CD4-positive, alpha-beta memory T cell (primary cell): ENCODE data around the gene NES. TPM values are rescaled to one million over a fixed set of nuclear protein-coding genes. Genes with fewer than 3 reads are reported as not detected.

Experiments used
- CTCF ChIA-PET: fragments of 350-600 bp; sonication (Branson Sonifier 250); formaldehyde crosslinking; loops from one replicate; lab custom pipeline; 2021; ENCODE audit warnings: inconsistent platforms; ENCODE audit not compliant: partially characterized antibody; lab: Charles Lee
- POLR2A ChIA-PET: fragments of 350-600 bp; sonication (Branson Sonifier 250); formaldehyde crosslinking; loops from one replicate; lab custom pipeline; 2021; ENCODE audit not compliant: partially characterized antibody; lab: Charles Lee
- DNase-seq, 5 donors: peaks; one replicate each; pipeline versions ENCODE4 v3.0.0 to v3.0.0-alpha.2; 2020 to 2022; ENCODE audit warnings: mixed read lengths in 1 of 5
- H3K27ac ChIP-seq: one replicate; pipeline ENCODE4 v1.7.0; 2013; ENCODE audit warnings: low read depth, low read length
- H3K27me3 ChIP-seq: 2 replicates; pipeline ENCODE4 v1.7.0; 2013; ENCODE audit warnings: mild to moderate bottlenecking, low read length, moderate library complexity; ENCODE audit not compliant: insufficient read depth
- H3K36me3 ChIP-seq: 2 replicates; pipeline ENCODE4 v1.7.0; 2013; ENCODE audit warnings: mild to moderate bottlenecking, low read length, moderate library complexity; ENCODE audit not compliant: insufficient read depth
- H3K4me1 ChIP-seq: 2 replicates; pipeline ENCODE4 v1.7.0; 2013; ENCODE audit warnings: mild to moderate bottlenecking, low read length, moderate library complexity; ENCODE audit not compliant: insufficient read depth
- H3K4me3 ChIP-seq, 2 donors: one replicate each; pipeline ENCODE4 v1.7.0; 2013; ENCODE audit warnings: low read length in 2 of 2, mild to moderate bottlenecking in 1 of 2
- H3K9me3 ChIP-seq, 2 donors: one replicate each; pipeline ENCODE4 v1.7.0; 2013; ENCODE audit warnings: low read length in 2 of 2, control low read depth in 1 of 2; ENCODE audit not compliant: control insufficient read depth in 1 of 2
- H3K27ac Mint-ChIP-seq, 7 donors: one replicate each; pipeline ENCODE4 v1.8.0; 2020 to 2021; ENCODE audit warnings: mixed read lengths in 7 of 7, mild to moderate bottlenecking in 6 of 7, inconsistent platforms in 3 of 7, moderate library complexity in 3 of 7
- H3K27me3 Mint-ChIP-seq, 2 donors: one replicate each; pipeline ENCODE4 v1.8.0; 2020 to 2021; ENCODE audit warnings: mixed read lengths in 2 of 2
- H3K36me3 Mint-ChIP-seq, 2 donors: one replicate each; pipeline ENCODE4 v1.8.0; 2020 to 2021; ENCODE audit warnings: mixed read lengths in 2 of 2, inconsistent platforms in 1 of 2, mild to moderate bottlenecking in 1 of 2
- H3K4me1 Mint-ChIP-seq, 4 donors: one replicate each; pipeline ENCODE4 v1.8.0; 2020 to 2021; ENCODE audit warnings: mixed read lengths in 4 of 4, mild to moderate bottlenecking in 1 of 4
- H3K4me3 Mint-ChIP-seq, 8 donors: one replicate each; pipeline ENCODE4 v1.8.0; 2020 to 2021; ENCODE audit warnings: mixed read lengths in 8 of 8, mild to moderate bottlenecking in 7 of 8, moderate library complexity in 6 of 8, inconsistent platforms in 3 of 8
- H3K9me3 Mint-ChIP-seq, 8 donors: one replicate each; pipeline ENCODE4 v1.8.0; 2020 to 2021; ENCODE audit warnings: mixed read lengths in 8 of 8, mild to moderate bottlenecking in 5 of 8, inconsistent platforms in 3 of 8, moderate library complexity in 1 of 8
- intact Hi-C: fragments of 100-400 bp; cut with micrococcal nuclease; formaldehyde crosslinking; loops from one replicate; pipeline ENCODE4 v1.15.1; 2023
- polyA plus RNA-seq, 2 donors: library from polyadenylated mRNA; unstranded; fragments of 300-500 nt; fragmentation: Illumina TruSeq; gene quantifications; one replicate each; pipeline ENCODE4 v1.2.3, GENCODE V29; 2021
- total RNA-seq, 2 experiments: library from RNA; stranded (reverse); gene quantifications; one replicate each; pipeline ENCODE4 v1.2.3, GENCODE V29; 2021

Gene NES
- total and polyA plus RNA-seq, 4 experiments from 2014 or later = not detected

- peaks cover 3 to 10% (median 6%) of the 10 kb centered on the region in 4 donors for H3K4me1 Mint-ChIP-seq
- H3K27ac Mint-ChIP-seq = no peak overlapping the region
- Histone ChIP-seq H3K27me3 (no peaks in the 10 kb centered on the region), H3K9me3 (no peaks in the 10 kb centered on the region), H3K27ac (no peak overlapping the region), H3K4me3 (no peak overlapping the region), H3K4me1 (no peaks in the 10 kb centered on the region), H3K36me3 (peaks cover 16% of the 10 kb centered on the region)
- H3K36me3 Mint-ChIP-seq = peaks cover 21 to 41% of the 10 kb centered on the region in 2 donors
- no peaks in the 10 kb centered on the region for H3K9me3 Mint-ChIP-seq
- no peak overlapping the region for H3K4me3 Mint-ChIP-seq
- intact Hi-C loops = no loop called here
- ChIA-PET POLR2A (interaction anchor here (0.9 to 1.0 kb wide), 2 partner anchors 11 kb away, joined by 3 read pairs; partner anchors contain the start of genes CRABP2 and METTL25B), CTCF (interaction anchor here (1.5 to 14.1 kb wide), 3 partner anchors 9 to 29 kb away, joined by 6 to 146 read pairs (median 25); partner anchors contain the start of gene CRABP2)
- no peak for DNase-seq
- no peaks in the 10 kb centered on the region for H3K27me3 Mint-ChIP-seq
Observed at GRCh38 chr1:156717351-156717750, 40.1 kb upstream of the NES start.

DNA sequence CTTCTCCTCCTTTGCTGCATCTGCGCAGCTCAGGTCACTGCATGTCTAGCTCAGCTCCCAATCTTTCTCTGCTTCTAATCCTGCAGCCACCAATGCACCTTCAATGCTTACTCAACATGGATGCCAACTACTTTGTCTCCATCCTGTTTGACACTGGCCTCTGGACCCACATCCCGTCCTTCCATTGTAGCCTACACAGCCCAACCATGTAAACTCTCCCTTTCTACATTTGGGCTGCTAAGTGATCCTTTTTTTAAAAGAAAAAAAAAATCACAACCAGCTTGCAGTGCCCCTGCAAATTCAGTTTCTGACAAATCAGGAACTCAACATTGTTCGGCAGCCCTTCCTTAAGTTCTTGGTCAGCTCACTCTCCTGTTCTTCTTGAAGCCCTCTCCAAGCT lies 37.6 kb upstream of the NES start:
- H3K27ac ChIP-seq = no peak overlapping the region
- H3K9me3 ChIP-seq = no peaks in the 10 kb centered on the region
- H3K27ac Mint-ChIP-seq = peak overlapping the region in 2 of 7 donors; percentile 0 to 57
- H3K4me3 Mint-ChIP-seq = no peak overlapping the region
- H3K36me3 Mint-ChIP-seq = peaks cover 10 to 22% of the 10 kb centered on the region in 2 donors
- ChIA-PET POLR2A (interaction anchor here (0.7 to 1.6 kb wide), 4 partner anchors 11 to 25 kb away, joined by 3 to 7 read pairs (median 4); partner anchors contain the start of genes ISG20L2 and METTL25B), CTCF (interaction anchor here (2.3 to 14.1 kb wide), 3 partner anchors 9 to 27 kb away, joined by 20 to 146 read pairs (median 25); partner anchors contain the start of gene CRABP2)
- H3K4me1 Mint-ChIP-seq = peaks cover 3 to 8% (median 6%) of the 10 kb centered on the region in 4 donors
- no peak overlapping the region for H3K4me3 ChIP-seq
- no peak for DNase-seq
- H3K36me3 ChIP-seq = no peaks in the 10 kb centered on the region
- H3K4me1 ChIP-seq = no peaks in the 10 kb centered on the region
- no peaks in the 10 kb centered on the region for H3K27me3 Mint-ChIP-seq
- H3K9me3 Mint-ChIP-seq = no peaks in the 10 kb centered on the region
- intact Hi-C loops = no loop called here
- H3K27me3 ChIP-seq = no peaks in the 10 kb centered on the region

- no peaks in the 10 kb centered on the region for H3K9me3 Mint-ChIP-seq
- Histone ChIP-seq H3K27ac (no peak overlapping the region), H3K4me1 (no peaks in the 10 kb centered on the region), H3K27me3 (no peaks in the 10 kb centered on the region), H3K9me3 (no peaks in the 10 kb centered on the region), H3K36me3 (no peaks in the 10 kb centered on the region), H3K4me3 (no peak overlapping the region)
- intact Hi-C loops = no loop called here
- peaks cover 10 to 16% of the 10 kb centered on the region in 2 donors for H3K36me3 Mint-ChIP-seq
- H3K27ac Mint-ChIP-seq = no peak overlapping the region
- ChIA-PET POLR2A (interaction anchor here (1.2 kb wide), 1 partner anchor 8 kb away, joined by 3 read pairs; no protein-coding TSS in a partner anchor), CTCF (interaction anchor here (4.1 to 14.1 kb wide), 2 partner anchors 14 to 24 kb away, joined by 22 to 146 read pairs; no protein-coding TSS in a partner anchor)
- H3K4me1 Mint-ChIP-seq = peaks cover 3 to 20% (median 7%) of the 10 kb centered on the region in 4 donors
- no peak overlapping the region for H3K4me3 Mint-ChIP-seq
- no peaks in the 10 kb centered on the region for H3K27me3 Mint-ChIP-seq
- no peak for DNase-seq
Observed at GRCh38 chr1:156712626-156713025, 35.4 kb upstream of the NES start.

DNA sequence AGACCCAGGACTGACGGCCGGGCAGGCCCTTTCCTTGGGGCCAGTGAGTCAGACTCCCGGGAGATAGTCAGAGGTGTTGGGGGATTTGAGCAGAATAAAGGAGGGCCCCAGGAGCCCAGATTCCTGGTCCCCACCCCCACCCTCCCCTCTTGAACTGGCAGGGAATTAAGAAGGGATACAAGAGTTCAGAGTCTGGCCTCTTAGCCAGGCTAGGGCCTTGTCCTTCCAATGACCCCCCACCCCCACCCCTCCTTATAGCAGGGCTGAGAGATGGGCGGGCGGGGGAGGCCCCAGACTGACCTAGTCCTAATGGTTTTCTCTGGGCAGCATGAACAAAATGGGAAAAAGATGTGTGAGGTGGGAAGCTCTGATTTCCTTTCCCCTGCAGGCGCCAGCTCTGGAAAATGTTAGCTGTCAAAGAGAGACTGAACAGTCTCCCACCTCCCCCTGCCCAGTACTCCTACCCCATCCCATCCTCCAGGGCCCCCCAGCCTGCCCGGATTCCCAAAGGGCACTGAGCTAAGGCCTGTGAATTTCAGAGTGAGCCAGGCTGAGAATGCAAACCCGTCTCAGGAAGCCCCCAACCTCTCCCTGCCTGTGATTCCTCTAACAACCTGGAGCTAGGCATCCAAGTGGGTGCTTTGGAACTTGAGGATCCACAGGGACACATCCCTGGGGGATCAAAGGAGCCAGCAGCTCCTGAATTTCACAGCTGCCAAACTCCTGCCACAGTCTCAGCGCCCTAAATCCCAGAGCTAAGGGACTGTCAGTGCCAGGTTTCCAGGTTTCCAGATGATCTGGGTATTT lies 34.0 kb upstream of the NES start:
- H3K9me3 Mint-ChIP-seq = no peaks in the 10 kb centered on the region
- H3K4me1 Mint-ChIP-seq = peaks cover 11 to 30% (median 16%) of the 10 kb centered on the region in 4 donors
- peaks cover 13% of the 10 kb centered on the region for H3K4me1 ChIP-seq
- ChIA-PET POLR2A (interaction anchor here (1.0 to 1.2 kb wide), 2 partner anchors 15 to 21 kb away, joined by 3 read pairs; no protein-coding TSS in a partner anchor), CTCF (interaction anchor here (0.7 to 14.1 kb wide), 8 partner anchors 10 to 87 kb away, joined by 3 to 146 read pairs (median 3); no protein-coding TSS in a partner anchor)
- no peak overlapping the region for H3K4me3 Mint-ChIP-seq
- no peaks in the 10 kb centered on the region for H3K27me3 Mint-ChIP-seq
- H3K27ac ChIP-seq = no peak overlapping the region
- no peaks in the 10 kb centered on the region for H3K27me3 ChIP-seq
- H3K36me3 ChIP-seq = no peaks in the 10 kb centered on the region
- intact Hi-C loops = no loop called here
- H3K9me3 ChIP-seq = no peaks in the 10 kb centered on the region
- no peak overlapping the region for H3K4me3 ChIP-seq
- peak overlapping the region in 1 of 7 donors; percentile 23 for H3K27ac Mint-ChIP-seq
- peaks cover 6 to 11% of the 10 kb centered on the region in 2 donors for H3K36me3 Mint-ChIP-seq
- no peak for DNase-seq

- Mint-ChIP-seq H3K4me3 (no peak overlapping the region), H3K27ac (peak overlapping the region in 2 of 7 donors; percentile 37 to 48), H3K4me1 (peaks cover 8 to 37% (median 20%) of the 10 kb centered on the region in 4 donors), H3K9me3 (no peaks in the 10 kb centered on the region), H3K27me3 (no peaks in the 10 kb centered on the region), H3K36me3 (peaks cover 0 to 5% of the 10 kb centered on the region in 2 donors)
- no peak for DNase-seq
- no peaks in the 10 kb centered on the region for H3K9me3 ChIP-seq
- CTCF ChIA-PET = interaction anchor here (1.3 to 14.1 kb wide), 3 partner anchors 17 to 49 kb away, joined by 3 to 146 read pairs (median 22); no protein-coding TSS in a partner anchor
- intact Hi-C loops = loop anchor here (10.0 kb wide), 1 partner anchor 85 kb away; no protein-coding TSS in a partner anchor
- no peaks in the 10 kb centered on the region for H3K27me3 ChIP-seq
- POLR2A ChIA-PET = no interaction called here
- H3K27ac ChIP-seq = no peak overlapping the region
- no peak overlapping the region for H3K4me3 ChIP-seq
- H3K36me3 ChIP-seq = no peaks in the 10 kb centered on the region
- H3K4me1 ChIP-seq = peaks cover 26% of the 10 kb centered on the region
Observed at GRCh38 chr1:156709757-156710489, 32.7 kb upstream of the NES start.

DNA sequence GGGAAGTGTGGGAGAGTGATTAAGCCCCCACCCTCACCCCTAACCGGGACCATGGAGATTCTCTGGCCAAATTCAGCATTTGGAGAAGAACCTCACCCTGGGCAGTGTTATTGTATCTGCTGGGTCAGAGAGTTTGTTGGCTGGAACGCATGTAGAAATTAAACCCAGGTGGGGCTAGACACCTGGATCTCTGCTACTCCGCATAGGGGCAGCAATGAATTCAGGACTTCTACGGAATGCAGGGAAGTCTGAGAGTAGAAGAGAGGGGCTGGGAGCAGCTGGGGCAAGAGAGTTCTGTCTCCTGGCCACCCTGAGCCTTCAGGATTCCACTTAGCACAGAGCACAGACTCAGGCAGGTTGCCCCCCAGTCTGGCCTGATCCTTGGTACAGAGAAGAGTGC lies 31.8 kb upstream of the NES start:
- H3K4me3 ChIP-seq = no peak overlapping the region
- no peak overlapping the region for H3K27ac ChIP-seq
- peaks cover 8 to 44% (median 23%) of the 10 kb centered on the region in 4 donors for H3K4me1 Mint-ChIP-seq
- H3K9me3 Mint-ChIP-seq = no peaks in the 10 kb centered on the region
- no peaks in the 10 kb centered on the region for H3K9me3 ChIP-seq
- intact Hi-C loops = loop anchor here (10.0 kb wide), 1 partner anchor 84 kb away; no protein-coding TSS in a partner anchor
- H3K27ac Mint-ChIP-seq = peak overlapping the region in 6 of 7 donors; percentile 44 to 85 (median 51)
- H3K27me3 Mint-ChIP-seq = peaks cover 4% of the 10 kb centered on the region in 2 donors
- H3K4me1 ChIP-seq = peaks cover 32% of the 10 kb centered on the region
- peaks cover 6% of the 10 kb centered on the region for H3K27me3 ChIP-seq
- DNase-seq = no peak
- ChIA-PET POLR2A (interaction anchor here (0.6 kb wide), 1 partner anchor 32 kb away, joined by 3 read pairs; no protein-coding TSS in a partner anchor), CTCF (interaction anchor here (4.3 to 12.1 kb wide), 2 partner anchors 18 to 20 kb away, joined by 63 to 187 read pairs; partner anchors contain the start of genes ISG20L2 and METTL25B)
- H3K36me3 ChIP-seq = no peaks in the 10 kb centered on the region
- peaks cover 0 to 4% of the 10 kb centered on the region in 2 donors for H3K36me3 Mint-ChIP-seq
- H3K4me3 Mint-ChIP-seq = no peak overlapping the region
